NCI-H2107 treated with DMSO at 0.1 percent for 48 hours (cell line): ENCODE results near the gene RXRA.

Experiments
- DNase-seq: peaks from one replicate; lab custom pipeline; 2025; ENCODE audit not compliant: unreplicated experiment; lab: John Stamatoyannopoulos, UW

The RXRA gene

DNA sequence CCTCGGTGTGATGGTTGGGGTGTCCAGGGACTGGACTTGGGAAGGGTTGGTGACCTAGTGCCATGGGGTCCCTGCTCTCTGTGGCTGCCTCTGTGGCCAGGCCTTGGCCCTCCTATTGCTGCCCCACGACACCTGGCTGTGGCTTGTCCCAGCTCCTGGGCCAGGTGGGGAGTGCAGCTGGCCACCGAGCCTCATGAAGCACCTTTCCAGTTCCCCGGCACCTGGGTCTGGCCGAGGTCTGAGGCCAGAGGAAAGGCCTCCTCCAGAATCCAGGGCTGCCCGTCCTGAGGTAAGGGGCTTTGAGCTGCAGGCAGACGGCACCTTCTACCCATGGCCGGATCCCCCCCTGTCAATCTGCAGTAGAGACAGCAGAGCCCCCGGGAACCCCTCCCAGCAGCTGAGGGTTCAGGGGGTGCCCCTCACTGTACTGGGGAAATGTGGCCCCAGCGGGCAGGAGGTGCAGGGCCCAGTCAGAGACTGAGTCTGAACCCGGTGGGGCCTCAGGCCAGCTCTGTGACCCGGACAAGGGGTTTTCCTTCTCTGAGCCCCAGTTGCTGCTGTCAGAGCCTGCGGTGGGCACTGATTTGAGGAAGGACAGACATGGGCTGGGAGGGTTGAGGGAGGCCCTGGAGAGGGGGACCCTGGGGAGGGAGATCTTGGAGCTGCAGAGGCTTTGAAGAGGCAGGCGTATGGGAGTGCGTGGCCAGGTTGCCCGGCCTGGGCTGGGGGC is 54.5 kb downstream of the RXRA start:
- DNase-seq: no peak

DNA sequence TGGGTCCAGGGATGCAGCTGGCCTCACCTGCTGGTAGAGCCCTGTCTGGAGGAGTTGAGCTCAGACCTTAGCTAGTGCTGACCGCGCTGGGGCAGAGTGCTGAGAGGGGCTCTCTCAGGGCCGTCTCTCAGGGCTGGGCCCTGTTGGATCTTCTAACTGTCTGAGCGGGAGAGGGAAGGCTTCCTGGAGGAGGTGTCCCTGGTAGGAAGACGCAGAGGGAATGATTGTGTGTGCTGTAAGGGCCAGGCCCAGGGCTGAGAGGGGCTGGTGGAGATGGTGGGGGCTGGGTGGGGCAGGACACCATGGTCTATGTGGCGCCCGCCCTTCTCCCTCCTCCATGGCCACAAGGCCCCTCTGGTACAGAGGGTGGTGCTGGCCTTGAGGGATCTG is 55.0 kb downstream of the RXRA start:
- DNase-seq: no peak

DNA sequence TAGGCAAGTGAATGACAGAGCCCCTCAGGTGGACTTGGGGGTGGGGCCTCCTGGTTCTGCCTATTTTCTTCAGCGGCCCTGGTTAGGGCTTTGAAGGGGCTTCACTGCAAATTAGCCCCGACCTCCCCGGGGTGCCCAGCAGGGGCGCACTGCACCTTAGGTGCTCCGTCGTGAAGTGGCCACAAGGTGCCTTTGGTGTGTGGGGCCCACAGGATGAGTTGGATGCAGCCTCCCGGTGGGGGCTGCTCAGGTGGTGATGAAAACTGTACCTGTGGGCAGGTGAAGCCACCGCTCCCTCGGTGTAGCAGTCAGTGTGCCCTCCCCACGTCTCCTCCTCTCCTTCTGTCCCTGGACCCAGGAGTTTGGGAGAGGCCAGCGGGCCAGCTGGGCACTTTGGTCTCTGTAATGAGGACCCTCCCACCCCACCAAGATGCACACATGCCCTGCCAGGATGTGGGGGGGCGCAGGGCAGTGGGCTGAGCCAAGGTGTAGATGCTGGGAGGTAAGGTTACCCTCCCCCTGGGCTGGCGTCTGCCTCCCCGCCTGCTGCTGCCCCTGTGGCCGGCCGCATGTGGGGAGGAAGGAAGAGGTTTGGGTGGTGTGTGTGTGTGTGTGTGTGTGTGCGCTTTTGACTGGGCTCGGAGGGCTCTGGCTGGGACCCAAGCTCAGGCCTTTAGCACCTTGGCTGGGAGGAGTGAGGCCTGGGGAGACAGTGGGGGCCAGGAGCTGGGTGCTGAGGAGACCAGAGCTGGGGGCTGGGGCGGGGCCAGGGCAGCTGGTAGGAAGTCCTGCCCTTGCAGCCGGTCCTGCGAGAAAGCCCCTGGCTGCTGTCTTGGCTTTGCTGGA is 55.6 kb downstream of the RXRA start:
- no peak for DNase-seq

DNA sequence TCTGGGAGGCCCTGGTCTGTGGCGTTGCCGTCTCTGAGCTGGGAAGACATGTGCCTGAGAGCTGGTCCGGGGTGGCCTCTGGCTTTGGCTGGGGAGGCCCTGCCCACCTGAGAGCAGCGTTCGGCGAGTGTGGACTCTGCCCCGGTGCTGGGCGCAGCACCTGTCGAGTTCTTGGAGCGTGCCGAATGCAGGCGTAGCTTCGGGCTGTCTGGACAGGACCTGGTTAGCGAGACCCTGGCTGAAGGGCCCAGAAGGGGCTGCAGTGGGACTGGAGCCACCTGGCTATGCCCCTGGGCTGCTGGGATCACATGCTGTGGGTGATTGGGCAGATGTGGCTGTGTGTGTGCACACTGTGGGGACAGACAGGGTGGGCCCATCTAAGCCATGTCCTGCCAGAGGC is 56.5 kb downstream of the RXRA start:
- no peak for DNase-seq

DNA sequence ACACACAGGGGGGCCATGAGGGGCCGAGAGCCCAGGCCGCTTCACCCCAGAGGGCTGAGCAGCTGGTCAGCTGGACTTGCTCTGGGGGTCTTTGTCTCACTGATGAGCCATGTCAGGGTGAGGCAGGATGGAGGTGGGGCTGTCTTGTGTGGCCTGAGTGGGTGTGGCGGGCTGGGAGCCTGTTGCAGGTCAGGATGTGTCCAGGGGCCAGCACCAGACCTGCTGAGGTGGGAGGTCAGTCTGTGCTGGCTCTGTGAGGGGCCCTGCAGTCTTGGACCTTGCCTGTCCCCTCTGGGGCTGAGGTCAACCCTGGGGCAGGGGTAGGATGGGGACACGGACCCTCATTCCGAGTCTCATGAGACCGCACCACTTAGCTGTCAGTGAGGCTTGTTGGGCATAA is 56.9 kb downstream of the RXRA start:
- DNase-seq: no peak

DNA sequence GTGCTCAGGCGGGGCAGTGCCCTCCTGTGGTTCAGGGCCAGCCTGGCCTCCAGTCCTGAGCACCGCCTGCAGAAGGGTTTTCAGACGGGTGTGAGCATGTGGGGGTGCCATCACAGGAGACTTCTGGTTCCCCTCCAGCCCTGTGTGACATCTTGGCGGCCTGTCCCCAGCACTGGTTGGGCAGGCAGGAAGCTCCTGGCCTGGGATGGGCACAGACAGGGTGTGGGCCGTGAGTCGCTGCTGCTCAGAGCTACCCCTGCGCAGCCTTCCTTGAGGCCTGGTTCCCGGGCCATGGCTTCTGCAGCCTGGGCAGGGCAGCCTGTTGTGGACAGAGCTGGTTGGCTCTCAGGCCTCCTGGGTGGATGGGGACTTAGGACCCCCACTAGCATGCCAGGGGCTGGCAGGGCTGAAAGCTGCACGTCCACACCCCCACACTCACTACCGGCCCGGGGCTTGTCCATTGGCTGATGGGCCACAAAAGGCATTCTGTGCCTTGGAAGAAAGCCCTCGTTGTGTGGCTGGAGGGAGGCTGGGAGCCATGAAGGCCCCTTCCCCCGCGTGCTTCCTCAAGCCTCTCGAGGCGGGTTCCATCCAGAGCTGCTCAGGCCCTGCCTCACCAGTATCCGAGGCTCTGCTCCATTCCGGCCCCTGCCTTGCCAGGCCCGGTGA is 58.7 kb downstream of the RXRA start:
- DNase-seq: no peak

DNA sequence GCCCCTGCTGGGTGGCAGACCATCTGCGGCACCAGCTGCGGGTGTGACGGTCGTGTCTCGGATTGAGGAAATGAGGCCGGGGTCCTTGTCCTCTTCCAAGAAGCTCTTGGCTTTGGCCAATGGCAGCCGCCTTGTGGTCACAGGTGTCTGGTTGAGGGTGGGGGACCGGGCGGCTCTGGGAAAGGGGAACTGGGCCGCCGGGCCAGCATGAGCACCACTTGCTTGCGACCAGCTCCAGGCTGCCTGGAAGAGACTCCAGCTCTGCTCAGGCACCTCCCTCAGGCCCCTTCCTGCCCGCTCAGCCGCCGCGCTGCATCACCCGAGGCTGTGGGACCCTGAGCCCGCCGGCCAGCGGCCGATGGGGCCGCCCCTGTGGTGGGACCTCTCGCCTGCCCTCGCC is 59.7 kb downstream of the RXRA start:
- no peak for DNase-seq

DNA sequence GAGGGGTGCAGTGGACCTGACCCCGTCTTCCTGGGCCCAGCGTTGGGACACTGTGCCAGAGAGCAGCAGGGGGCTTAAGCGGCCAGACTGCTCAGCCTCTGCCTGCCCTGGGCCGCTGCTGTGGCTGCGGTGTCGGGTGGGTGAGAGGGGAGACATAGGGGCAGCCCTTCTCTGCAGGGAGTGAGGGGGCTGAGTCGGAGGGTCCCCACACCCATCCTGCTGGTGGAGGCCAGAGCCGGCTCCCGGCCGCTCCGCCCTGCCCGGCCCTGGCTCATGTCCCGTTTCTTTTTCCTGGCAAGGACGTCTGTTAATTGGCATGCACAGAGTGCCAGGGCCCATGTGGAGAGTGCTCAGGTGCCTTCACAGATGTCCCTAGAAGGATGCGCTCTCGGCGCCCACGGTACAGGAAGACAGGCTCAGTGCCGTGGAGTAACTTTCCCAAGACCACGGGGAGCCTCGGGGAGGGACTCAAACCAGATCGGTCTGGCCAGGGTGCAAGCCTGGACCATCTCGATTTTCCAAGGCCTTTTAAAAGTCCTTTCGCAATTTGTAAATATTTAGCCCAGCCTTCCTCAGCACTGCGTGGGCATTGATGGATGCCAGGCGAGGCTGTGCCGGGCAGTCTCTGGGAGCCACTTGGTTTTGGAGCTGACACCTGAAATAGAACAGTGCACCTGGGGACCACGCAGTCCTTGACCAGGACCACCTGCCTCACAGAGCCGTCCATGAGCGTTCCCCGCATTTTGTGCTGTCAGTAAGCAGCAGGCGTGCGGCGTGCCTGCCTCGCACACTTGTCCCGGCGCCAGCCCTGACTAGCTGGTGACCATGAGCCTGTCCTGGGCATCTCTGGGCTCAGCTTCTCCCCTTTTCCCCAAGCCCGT is 60.9 kb downstream of the RXRA start:
- DNase-seq: no peak

DNA sequence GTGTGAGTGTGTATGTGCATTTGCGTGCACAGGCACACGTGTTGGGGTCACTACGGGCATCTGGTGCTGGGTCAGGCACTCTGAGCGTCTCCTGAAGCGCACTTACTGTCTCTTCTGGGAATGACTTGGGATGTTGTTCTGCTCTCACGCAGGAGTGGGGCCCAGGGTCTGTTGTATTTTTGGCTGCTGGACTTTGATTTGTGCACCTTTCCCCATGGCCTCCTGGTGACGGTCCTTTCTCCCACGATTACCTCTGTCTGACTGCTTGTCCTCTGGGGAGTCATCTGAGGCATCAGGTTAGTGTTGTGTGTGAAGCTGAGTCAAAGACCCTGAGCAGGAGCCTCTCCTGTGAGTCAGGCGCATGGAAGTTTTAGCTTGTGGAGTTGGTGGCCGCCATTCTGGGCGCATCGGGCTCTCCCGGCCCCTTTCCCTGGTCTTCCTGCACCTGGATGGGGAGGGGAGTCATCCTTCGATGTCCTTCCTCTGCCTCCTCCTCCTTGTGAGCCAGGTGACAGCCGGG is 62.1 kb downstream of the RXRA start:
- DNase-seq: no peak

DNA sequence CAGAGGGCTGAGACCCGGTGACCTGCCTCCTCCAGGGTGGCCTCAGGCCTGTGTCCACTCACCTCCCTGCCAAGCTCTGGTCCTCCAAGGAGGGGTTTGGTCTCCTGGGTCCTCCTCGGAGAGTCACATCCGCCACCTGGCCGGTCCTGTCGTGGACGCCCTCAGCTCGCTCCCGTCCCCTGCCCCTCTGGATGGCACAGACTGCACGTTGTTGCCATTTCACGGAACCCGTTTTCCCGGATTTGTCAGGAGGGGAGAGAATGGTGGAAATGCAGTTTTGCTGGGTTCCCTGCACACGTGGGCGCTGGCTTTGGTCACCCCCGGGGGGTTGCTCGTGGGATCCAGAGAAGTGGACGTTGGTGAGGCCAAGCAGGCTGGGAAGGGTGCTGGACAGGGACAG is 62.7 kb downstream of the RXRA start:
- DNase-seq: no peak

DNA sequence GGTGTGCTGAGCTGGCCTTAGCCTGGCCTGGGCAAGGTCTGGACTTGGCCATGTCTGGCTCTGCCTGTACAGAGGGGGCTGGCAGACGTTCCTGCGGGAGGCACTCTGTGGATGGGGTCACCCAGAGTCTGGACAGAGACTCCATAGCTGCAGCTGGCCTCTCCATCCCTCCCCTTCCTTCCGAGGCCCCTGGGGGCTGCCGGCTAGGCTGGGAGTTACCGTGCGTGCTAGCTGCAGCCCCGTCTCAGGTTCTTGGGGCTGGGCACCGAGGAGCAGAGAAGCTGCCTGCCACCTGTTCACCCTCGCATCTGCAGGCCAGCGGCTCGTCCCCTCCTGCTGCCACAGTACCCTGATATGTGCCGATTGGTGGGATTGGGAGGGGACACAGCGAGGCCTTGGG is 63.4 kb downstream of the RXRA start:
- DNase-seq: no peak

DNA sequence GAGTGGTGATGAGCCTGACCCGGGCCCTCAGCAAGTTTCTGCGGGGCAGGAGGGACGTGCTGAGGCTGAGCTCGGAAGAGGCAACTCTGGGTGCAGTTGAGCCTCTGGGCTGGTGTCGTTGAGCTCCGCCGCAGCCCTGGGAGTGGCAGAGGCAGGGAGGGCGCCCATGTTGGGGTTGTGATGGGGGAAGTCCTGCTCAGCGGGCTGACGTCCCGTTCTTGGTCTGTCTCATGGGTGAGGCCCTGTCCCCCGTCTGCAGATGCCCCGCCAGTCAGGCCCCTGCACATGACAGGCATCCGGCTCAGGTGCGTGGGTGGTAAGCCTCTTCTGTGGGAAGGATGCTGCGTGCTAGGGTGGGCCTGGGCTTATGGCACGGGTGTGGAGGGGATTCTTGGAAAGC is 64.3 kb downstream of the RXRA start:
- DNase-seq: no peak

DNA sequence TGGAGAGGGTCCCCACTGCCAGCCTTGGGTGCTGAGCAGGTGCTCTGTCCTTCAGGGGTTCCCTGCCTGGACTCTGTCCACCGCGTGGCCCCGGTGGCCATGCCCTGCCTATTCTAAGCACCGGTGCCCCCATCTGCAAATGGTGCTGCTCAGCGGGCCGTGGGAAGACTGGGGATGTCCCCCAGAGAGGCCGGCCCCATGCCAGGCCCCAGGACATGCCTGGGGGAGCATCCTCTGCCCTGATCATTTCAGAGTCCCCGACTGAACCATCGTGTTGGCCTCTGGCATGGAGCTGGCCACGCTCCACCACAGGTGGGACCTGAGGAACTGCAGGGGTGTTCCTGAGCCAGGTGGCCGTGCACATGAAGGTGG is 64.7 kb downstream of the RXRA start:
- no peak for DNase-seq

DNA sequence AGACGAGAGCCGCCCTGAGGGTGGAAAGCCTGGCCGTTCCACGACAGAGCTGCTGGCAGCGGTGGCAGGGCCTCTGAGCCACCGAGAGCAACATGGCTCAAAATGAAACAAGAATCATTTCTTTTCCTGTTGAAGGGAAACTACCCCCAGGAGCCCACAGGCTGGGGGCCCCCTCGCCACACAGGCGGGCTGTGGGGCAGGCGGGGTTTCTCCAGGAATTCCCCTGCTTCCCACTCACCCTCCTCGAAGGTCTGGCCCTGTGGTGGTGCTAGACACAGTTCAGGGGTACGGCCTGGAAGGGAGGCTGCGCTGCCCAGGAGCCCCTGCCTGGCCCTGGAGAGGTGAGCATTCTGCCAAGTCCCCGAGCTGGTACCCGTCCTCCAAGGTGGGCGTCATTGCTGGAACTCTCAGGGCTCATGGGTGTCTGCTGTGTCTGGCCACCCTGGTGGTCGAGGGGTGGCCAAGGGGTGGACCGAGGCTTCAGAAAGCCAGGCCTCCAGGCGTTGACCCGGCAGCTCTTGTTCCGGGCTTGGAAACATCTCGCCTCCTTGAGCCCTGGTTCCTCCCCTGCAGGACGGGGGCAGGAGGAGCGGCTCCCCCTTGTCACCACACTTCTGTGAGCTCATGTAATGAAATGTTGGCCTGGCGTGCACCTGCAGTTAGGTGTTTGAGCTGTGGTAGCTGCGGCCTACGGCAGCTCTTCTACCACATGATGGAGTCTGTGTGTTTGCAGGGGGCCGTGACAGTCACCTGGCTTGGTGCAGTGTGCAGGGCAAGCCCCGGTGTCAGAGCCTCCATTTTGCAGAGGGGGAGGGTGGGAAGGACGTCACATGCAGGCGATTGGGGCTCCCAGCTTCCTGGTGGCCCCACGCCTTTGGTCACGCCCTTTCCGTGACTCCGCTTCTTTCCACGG is 65.3 kb downstream of the RXRA start:
- DNase-seq: no peak

DNA sequence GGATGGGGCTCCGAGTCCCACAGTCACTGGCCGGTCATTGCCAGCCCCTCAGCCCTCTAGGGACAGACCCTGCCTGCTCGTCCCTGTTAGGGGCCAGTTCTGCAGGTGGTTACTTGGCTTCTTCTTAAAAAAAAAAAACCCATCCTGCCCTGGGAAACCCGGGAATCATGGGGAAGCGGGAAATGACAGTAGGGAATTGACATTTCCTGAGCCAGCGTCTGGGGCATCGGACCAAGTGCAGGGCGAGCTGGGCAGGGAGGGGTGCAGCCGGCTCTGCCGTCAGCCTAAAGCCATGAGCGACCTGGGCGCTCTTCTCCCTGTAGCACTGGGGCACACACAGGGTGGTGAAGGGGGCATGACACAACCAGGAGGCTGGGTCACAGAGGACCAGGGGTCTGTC is 66.6 kb downstream of the RXRA start:
- no peak for DNase-seq

DNA sequence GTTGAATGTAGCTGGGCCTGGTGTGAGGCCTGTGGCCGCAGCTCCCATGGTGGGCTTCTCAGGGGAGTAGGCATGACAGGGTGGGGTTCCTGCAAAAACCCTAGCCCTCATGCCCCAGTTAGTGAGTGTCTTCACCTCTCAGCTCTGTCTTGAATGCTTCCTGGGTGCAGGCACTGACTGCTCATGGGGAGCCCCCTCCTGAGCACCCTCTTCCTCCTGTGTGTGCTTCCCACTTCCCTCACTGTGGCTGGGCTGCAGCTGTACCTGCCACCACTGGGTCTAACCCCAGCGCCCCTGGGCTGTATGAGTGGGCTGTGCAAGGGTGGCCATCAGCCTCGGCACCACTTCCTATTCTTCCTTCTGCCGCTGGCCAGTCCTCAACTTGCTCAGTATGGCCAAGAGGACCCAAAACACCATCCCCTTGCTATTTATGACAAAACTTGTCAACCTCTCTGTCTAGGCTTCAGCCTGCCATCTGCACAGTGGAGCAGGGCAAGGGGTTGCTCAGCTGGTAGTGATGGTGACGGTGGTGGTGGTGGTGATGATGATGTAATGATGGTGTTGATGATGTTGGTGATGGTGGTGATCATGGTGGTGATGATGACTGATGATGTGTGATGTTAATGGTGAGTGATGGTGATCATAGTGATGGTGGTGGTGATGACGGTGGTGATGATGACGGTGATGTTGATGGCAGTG is 67.5 kb downstream of the RXRA start:
- DNase-seq: no peak

DNA sequence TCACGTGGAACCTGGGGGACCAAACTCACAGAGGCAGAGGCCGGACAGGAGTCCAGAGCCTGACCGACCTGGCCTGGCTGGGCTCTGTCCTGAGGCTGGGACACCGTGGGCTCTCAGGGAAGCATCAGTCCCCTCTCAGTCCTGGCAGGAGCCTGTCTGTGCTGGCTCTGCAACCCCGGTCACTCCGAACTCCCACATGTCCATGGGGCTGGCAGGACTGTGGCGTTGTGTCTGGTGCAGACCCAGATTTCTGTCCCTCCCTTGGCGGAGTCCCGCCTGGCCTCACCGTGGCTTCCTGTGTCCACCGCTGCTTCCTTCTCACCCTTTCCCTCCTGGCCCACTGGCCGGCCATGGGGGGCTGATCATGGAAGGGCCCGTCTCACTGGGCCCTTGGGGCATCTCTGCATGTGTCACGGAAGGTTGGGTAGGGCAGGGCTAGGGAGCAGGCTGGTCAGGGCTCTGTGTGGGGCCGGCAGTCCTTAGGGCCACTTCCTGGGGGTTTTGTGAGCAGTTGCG is 68.8 kb downstream of the RXRA start:
- DNase-seq: no peak

DNA sequence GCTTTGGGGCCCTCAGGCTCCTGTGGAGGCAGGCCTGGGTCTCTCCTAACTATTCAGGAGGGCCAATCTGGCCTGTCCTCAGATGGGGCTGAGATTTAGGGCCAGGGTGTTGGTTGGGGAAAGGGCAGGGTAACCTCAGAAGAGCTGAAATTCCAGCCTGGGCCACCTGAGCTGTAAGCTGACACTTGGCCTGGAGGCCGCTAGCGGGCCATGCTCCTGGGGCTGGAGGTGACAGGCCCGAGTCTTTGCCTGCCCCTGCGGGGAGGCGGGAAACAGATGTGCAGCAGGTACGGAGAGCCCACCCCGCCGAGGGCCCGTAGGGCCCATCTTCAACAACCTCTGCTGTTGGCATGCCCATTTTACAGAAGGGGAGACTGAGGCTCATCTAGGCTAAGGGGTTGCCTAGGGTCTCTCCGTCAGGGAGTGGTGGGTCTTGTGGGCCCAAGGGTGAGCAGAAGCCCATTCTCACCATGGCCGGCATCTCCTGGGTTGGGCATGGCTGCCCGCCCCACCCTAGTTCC is 69.5 kb downstream of the RXRA start:
- no peak for DNase-seq

DNA sequence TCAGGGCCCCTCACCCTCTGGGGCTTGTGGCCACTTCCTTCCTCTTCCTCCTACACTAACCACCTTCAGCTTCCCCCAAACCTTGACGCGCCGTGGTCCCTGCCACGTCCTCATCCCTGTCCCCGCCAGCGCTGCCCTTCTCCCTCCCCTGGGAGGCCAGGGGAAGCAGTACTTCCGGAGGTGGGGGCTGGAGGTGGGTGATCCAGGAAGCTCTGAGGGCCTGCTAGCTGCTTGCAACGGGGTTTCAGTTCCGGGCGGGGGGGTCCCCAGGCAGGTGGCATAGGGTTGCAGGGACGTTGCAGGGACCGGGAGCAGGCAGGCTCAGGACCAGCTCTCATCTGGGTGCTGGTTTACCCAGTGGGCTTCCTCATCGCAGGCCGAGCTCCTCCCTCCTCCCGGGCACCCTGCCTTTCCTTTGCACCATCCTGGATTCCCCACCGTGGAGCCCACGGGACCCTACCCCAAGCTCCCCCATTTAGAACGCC is 70.0 kb downstream of the RXRA start:
- DNase-seq: no peak
